DND-41 (cell line): ENCODE results near the gene TOB2.

Experiments used
- ATAC-seq: fragments of 200-7000 bp; cut with Tn5 transposase; 3 replicates; pipeline ENCODE4 v1.9.1; 2021; ENCODE audit warnings: low read depth; ENCODE audit not compliant: insufficient read depth
- DNase-seq: peaks from one replicate; pipeline ENCODE4 v3.0.0-alpha.2; 2020
- H2AFZ ChIP-seq: 2 replicates; pipeline ENCODE4 v1.6.0; 2012; ENCODE audit warnings: low read depth, low read length
- H3K27ac ChIP-seq: 2 replicates; pipeline ENCODE4 v1.5.1; 2012; ENCODE audit warnings: low read length, inconsistent platforms
- H3K27me3 ChIP-seq: fragments of 200-600 bp; sonication (generic); 2 replicates; pipeline ENCODE4 v1.6.0; 2012; ENCODE audit warnings: low read length, mild to moderate bottlenecking, inconsistent platforms; ENCODE audit not compliant: insufficient read depth, poor library complexity
- H3K36me3 ChIP-seq: 2 replicates; pipeline ENCODE4 v1.5.1; 2012; ENCODE audit warnings: low read length, inconsistent platforms; ENCODE audit not compliant: insufficient read depth
- H3K4me1 ChIP-seq: 2 replicates; pipeline ENCODE4 v1.5.1; 2012; ENCODE audit warnings: mild to moderate bottlenecking, low read length; ENCODE audit not compliant: insufficient read depth
- H3K4me2 ChIP-seq: 2 replicates; pipeline ENCODE4 v1.6.0; 2012; ENCODE audit warnings: mild to moderate bottlenecking, moderate library complexity, low read length, inconsistent platforms; ENCODE audit not compliant: insufficient read depth
- H3K4me3 ChIP-seq, 2 experiments: fragments of 200-600 bp in 1 of 2; shearing (Covaris generic) in 1 of 2; 2 replicates each; pipeline ENCODE4 v1.5.1; 2012 to 2016; ENCODE audit warnings: inconsistent platforms in 2 of 2, low read length in 2 of 2, mild to moderate bottlenecking in 2 of 2, low read depth in 1 of 2, moderate library complexity in 1 of 2
- H3K79me2 ChIP-seq: 2 replicates; pipeline ENCODE4 v1.6.0; 2012; ENCODE audit warnings: low read length, inconsistent platforms; ENCODE audit not compliant: insufficient read depth
- H3K9ac ChIP-seq: 2 replicates; pipeline ENCODE4 v1.6.0; 2012; ENCODE audit warnings: low read depth, mild to moderate bottlenecking, inconsistent platforms, low read length, moderate library complexity
- H3K9me3 ChIP-seq: 2 replicates; pipeline ENCODE4 v1.5.1; 2012; ENCODE audit warnings: low read length, moderate library complexity, mild to moderate bottlenecking, inconsistent platforms; ENCODE audit not compliant: insufficient read depth, severe bottlenecking
- H4K20me1 ChIP-seq: 2 replicates; pipeline ENCODE4 v1.6.0; 2012; ENCODE audit warnings: low read length; ENCODE audit not compliant: insufficient read depth
- CTCF ChIP-seq: IDR thresholded peaks from 2 replicates; pipeline ENCODE4 v1.5.1; 2012; ENCODE audit warnings: borderline replicate concordance, low read length, moderate library complexity, mild to moderate bottlenecking; ENCODE audit not compliant: poor library complexity, severe bottlenecking; ENCODE audit errors: extremely low read depth
- EZH2 ChIP-seq: IDR thresholded peaks from 3 replicates; pipeline ENCODE4 v1.6.1; 2012; ENCODE audit warnings: borderline replicate concordance, low read depth, mild to moderate bottlenecking, moderate library complexity, low read length, inconsistent platforms; ENCODE audit not compliant: severe bottlenecking

Gene TOB2

DNA sequence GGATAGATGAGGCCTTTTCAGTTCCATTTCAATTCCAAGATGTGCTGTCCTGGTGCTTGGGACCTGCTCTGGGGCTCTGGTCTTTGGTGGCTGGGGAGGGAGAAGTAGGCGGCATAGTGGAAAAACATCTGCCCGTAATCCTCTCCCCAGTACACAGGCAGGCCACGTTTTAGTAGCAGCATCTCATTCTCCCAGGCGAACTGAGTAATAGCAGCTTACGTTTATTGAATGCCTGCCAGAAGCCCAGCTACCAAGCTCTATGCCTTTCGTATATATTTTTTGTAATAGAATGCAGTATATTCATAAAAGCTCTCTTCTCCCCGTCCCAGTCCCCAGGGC lies 33.8 kb upstream of the TOB2 start:
- ATAC-seq, result no peak
- Histone ChIP-seq H3K27me3 (no peaks in the 10 kb centered on the region), H3K4me1 (no peaks in the 10 kb centered on the region), H3K9ac (no peak overlapping the region), H3K27ac (no peak overlapping the region), H3K9me3 (no peaks in the 10 kb centered on the region), H4K20me1 (peaks cover 60% of the 10 kb centered on the region), H3K4me2 (no peak overlapping the region), H3K4me3 (no peak overlapping the region), H2AFZ (no peak overlapping the region), H3K36me3 (peaks cover 10% of the 10 kb centered on the region; the same call in 1 of the 2 replicates), H3K79me2 (peaks cover 92% of the 10 kb centered on the region)
- TF ChIP-seq CTCF (no peak), EZH2 (no peak)
- DNase-seq, result no peak

DNA sequence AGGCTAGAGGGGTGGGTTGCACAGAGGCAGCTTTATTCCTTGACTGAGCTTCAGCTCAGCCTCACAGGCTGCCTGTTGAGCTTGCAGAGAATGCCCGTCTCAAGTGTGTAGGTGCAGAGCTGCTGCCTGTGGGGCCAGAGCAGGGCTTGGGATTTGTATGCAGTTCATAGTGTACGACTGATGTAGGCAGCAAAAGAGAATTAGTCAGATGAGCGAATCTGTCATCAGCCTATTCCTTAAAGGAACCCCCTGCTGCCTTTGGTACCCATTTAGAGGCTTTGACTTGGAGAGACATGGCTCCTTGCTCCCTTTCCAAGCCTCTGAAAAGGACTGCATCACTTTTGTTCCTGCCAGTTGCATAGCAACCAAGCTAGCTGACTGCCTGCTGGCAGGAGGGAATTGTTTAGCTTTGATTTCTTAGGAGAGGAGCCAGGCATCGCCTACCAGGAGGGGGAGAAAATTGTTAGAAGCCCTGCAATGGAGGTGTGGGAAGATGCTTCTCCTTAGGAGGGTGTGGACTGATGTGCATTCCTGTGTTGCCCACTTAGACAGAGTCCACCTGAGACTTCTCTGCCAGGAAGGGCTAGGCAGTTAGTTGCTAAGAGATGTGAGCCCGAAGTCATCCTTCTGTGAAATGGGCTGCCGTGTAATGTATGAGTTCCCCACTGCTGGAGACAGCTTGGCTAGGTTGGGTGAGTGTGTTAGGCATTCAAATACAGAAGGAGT lies 33.2 kb upstream of the TOB2 start:
- ATAC-seq, result no peak
- no peak for TF ChIP-seq EZH2
- TF ChIP-seq CTCF, result no peak
- H3K27ac ChIP-seq, result no peak overlapping the region
- no peaks in the 10 kb centered on the region for H3K4me1 ChIP-seq
- no peak overlapping the region for H2AFZ ChIP-seq
- peaks cover 60% of the 10 kb centered on the region for H4K20me1 ChIP-seq
- DNase-seq, result no peak
- no peaks in the 10 kb centered on the region for H3K9me3 ChIP-seq
- H3K4me3 ChIP-seq, result no peak overlapping the region
- H3K79me2 ChIP-seq, result peaks cover 94% of the 10 kb centered on the region
- no peak overlapping the region for H3K4me2 ChIP-seq
- peaks cover 10% of the 10 kb centered on the region; the same call in 1 of the 2 replicates for H3K36me3 ChIP-seq
- H3K27me3 ChIP-seq, result no peaks in the 10 kb centered on the region
- no peak overlapping the region for H3K9ac ChIP-seq

DNA sequence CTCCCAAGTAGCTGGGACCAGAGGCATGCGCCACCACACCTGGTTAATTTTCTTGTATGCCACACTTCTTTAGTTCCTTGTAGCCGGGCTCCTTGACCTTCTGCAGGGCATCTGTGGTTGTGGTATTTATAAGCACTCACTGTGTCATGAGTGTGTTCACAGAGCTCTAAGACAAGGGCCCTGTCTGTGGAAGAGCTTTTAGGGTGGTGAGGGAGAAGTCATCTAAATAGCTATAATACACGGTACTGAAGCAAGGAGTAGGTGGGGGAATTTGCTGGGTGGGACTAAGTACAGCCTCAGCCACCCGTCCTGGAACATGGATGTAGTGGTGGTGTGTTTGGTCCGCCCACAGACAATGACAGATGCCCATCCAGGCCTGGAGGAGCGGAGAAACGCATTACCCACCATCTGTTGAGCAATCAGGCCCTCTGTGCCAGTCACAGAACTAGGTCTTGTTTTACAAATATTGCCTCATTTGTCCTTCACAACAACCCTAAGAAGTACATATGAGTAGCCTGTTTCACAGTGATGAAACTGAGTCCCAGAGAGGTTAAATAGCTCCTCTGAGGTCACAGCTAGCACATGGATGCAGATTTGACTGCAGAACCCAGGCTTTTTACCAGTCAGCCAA lies 32.4 kb upstream of the TOB2 start:
- H3K4me2 ChIP-seq, result no peak overlapping the region

More for the DNA sequence above, 32.4 kb upstream of the TOB2 start:
- H3K9ac ChIP-seq, result no peak overlapping the region
- H3K79me2 ChIP-seq, result peaks cover 90% of the 10 kb centered on the region
- TF ChIP-seq EZH2 (no peak), CTCF (no peak)
- H3K36me3 ChIP-seq, result peaks cover 10% of the 10 kb centered on the region; the same call in 1 of the 2 replicates
- H3K27ac ChIP-seq, result no peak overlapping the region
- no peaks in the 10 kb centered on the region for H3K9me3 ChIP-seq
- no peak overlapping the region for H2AFZ ChIP-seq
- no peaks in the 10 kb centered on the region for H3K27me3 ChIP-seq
- DNase-seq (no peak), ATAC-seq (no peak)
- H3K4me3 ChIP-seq, result no peak overlapping the region
- no peaks in the 10 kb centered on the region for H3K4me1 ChIP-seq
- peaks cover 60% of the 10 kb centered on the region for H4K20me1 ChIP-seq
